ENCODE results near the gene BABAM2. TPM values are rescaled to one million over a fixed set of nuclear protein-coding genes. Genes with fewer than 3 reads are reported as not detected.
"Not testable (repeated sequence)": the region's sequence is repeated elsewhere in the genome, so short reads cannot be mapped to it uniquely, and the experiment has no call there.

Gene BABAM2
- total RNA-seq, 1 donor from 2014 or later: 33.9 TPM

- peaks cover 52% of the 10 kb centered on the region for H3K4me1 Mint-ChIP-seq (ENCODE audit: low read depth)
- peaks cover 6% of the 10 kb centered on the region for H3K9me3 Mint-ChIP-seq (ENCODE audit: low read depth)
- H3K36me3 Mint-ChIP-seq (ENCODE audit: low read depth): peaks cover 2% of the 10 kb centered on the region
- H3K27me3 Mint-ChIP-seq (ENCODE audit: low read depth): no peaks in the 10 kb centered on the region
- no peak overlapping the region for H3K4me3 Mint-ChIP-seq (ENCODE audit: unreplicated experiment)
- H3K27ac Mint-ChIP-seq (ENCODE audit: unreplicated experiment): no peak overlapping the region
- TF ChIP-seq CTCF (IDR thresholded peaks at IDR 0.05): no peak
- DNase-seq (ENCODE audit: low spot score): no peak
These were observed 442.2 kb downstream of the BABAM2 start for GRCh38 chr2:28332696-28333095.

- no peak overlapping the region for H3K4me3 Mint-ChIP-seq (ENCODE audit: unreplicated experiment)
These were observed 443.3 kb downstream of the BABAM2 start for GRCh38 chr2:28333606-28334526.

GRCh38 chr2:28334527-28334894 lies 444.0 kb downstream of the BABAM2 start:
- no peak for DNase-seq (ENCODE audit: low spot score)
- H3K9me3 Mint-ChIP-seq (ENCODE audit: low read depth): peaks cover 6% of the 10 kb centered on the region
- no peak overlapping the region for H3K4me3 Mint-ChIP-seq (ENCODE audit: unreplicated experiment)
- H3K27ac Mint-ChIP-seq (ENCODE audit: unreplicated experiment): no peak overlapping the region
- peaks cover 52% of the 10 kb centered on the region for H3K4me1 Mint-ChIP-seq (ENCODE audit: low read depth)
- no peaks in the 10 kb centered on the region for H3K27me3 Mint-ChIP-seq (ENCODE audit: low read depth)
- H3K36me3 Mint-ChIP-seq (ENCODE audit: low read depth): peaks cover 2% of the 10 kb centered on the region
- TF ChIP-seq CTCF (IDR thresholded peaks at IDR 0.05): no peak

More at GRCh38 chr2:28333606-28334526, 443.3 kb downstream of the BABAM2 start:
- H3K27ac Mint-ChIP-seq (ENCODE audit: unreplicated experiment): peak overlapping the region; percentile 75
- peaks cover 52% of the 10 kb centered on the region for H3K4me1 Mint-ChIP-seq (ENCODE audit: low read depth)
- no peak for DNase-seq (ENCODE audit: low spot score)
- H3K27me3 Mint-ChIP-seq (ENCODE audit: low read depth): no peaks in the 10 kb centered on the region
- no peak for TF ChIP-seq CTCF (IDR thresholded peaks at IDR 0.05)
- H3K36me3 Mint-ChIP-seq (ENCODE audit: low read depth): peaks cover 2% of the 10 kb centered on the region
- peaks cover 6% of the 10 kb centered on the region for H3K9me3 Mint-ChIP-seq (ENCODE audit: low read depth)

GRCh38 chr2:28335265-28335664 lies 444.7 kb downstream of the BABAM2 start:
- H3K27ac Mint-ChIP-seq (ENCODE audit: unreplicated experiment); H3K36me3 Mint-ChIP-seq (ENCODE audit: low read depth); DNase-seq (ENCODE audit: low spot score); H3K4me3 Mint-ChIP-seq (ENCODE audit: unreplicated experiment); H3K27me3 Mint-ChIP-seq (ENCODE audit: low read depth); H3K9me3 Mint-ChIP-seq (ENCODE audit: low read depth): not testable (repeated sequence)
- H3K4me1 Mint-ChIP-seq (ENCODE audit: low read depth): peaks cover 56% of the 10 kb centered on the region

- H3K27me3 Mint-ChIP-seq (ENCODE audit: low read depth): no peaks in the 10 kb centered on the region
- H3K9me3 Mint-ChIP-seq (ENCODE audit: low read depth): peaks cover 6% of the 10 kb centered on the region
- no peak for TF ChIP-seq CTCF (IDR thresholded peaks at IDR 0.05)
- no peak overlapping the region for H3K4me3 Mint-ChIP-seq (ENCODE audit: unreplicated experiment)
- no peak for DNase-seq (ENCODE audit: low spot score)
- H3K4me1 Mint-ChIP-seq (ENCODE audit: low read depth): peaks cover 59% of the 10 kb centered on the region
- H3K36me3 Mint-ChIP-seq (ENCODE audit: low read depth): peaks cover 2% of the 10 kb centered on the region
- H3K27ac Mint-ChIP-seq (ENCODE audit: unreplicated experiment): no peak overlapping the region
These were observed 445.1 kb downstream of the BABAM2 start for GRCh38 chr2:28335666-28336065.
